HG02973 (cell line): ENCODE measurements around the gene SUN1.
"Not testable (repeated sequence)": the region's sequence is repeated elsewhere in the genome, so short reads cannot be mapped to it uniquely, and the experiment has no call there.

Source experiments
- ATAC-seq: cut with Tn5 transposase; IDR thresholded peaks from one replicate; pipeline ENCODE4 v1.9.1; 2021; ENCODE audit warnings: moderate library complexity; ENCODE audit not compliant: unreplicated experiment

The SUN1 gene

DNA sequence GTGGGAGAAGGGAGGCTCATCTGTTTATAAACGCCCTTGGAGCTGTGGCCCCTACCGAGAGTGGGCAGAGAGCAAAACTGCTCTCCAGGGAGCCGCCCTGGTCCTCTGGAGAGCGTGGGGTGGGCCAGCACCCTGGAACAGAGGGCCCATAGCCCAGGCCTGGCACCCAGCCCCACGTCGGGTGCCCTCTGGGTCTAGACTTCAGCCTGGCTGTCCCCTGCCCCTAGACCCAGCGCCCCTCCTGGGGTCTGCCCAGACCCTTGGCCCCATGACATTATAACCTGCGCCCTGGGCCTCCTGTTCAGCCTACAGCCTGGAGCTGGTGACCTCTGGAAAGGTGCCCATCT is 68.7 kb downstream of the SUN1 start:
- ATAC-seq = no peak

DNA sequence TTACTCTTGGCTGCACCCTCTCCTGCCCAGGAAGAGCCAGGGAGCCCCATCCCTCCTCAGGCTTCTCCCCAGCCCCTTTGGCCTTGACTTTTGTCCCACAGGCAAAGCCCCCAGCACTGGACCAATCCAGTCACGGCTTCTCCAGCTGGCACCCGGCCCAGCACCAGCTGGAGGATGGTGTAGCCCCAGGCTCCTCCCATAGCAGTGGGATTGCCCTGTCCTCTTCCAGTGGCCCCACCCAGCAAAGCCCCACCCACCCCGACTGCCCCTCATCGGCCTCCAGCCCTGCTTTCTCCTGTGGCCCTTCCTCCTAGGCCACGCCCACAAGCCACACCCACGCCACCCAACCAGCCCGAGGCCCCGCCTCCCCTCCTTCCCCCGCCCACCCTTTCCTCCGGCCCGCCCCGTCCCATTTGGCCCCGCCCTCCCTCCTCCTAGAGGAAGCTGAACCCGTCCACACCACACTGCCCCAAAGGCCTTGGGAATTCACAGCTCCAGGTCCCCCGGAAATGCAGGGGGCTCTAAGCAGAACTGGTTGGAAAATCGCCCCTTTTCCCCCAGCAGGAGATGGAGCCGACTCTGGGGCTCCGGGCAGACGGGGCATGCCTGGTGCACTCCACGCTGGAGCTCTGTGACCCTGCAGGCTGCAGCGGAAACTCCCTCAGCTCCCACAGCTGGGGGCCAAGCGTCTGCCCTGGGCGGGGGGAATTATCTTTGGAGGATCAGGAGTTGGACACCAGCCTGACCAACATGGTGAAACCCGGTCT is 69.3 kb downstream of the SUN1 start:
- no peak for ATAC-seq

DNA sequence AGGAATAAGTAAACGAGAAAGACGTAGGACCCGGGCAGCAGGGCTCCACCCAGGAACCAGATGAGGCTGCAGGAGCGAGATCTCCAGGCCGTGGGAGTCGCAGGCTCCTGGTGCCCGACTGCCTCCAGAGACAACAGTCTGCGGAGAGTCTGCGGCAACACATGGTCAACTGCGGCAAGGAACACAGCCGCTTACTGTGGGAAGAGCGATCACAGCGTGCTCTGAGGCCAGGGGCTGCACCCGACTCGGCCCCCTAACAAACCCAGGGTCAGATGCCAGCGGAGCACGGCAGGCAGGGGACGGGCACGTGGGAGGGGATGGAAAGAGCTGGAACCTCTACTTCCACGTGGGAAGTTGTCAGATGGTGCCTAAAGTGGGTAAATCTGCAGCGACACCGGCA is 70.7 kb downstream of the SUN1 start:
- no peak for ATAC-seq

GRCh38 chr7:903921-904755 is 71.9 kb downstream of the SUN1 start:
- no peak for ATAC-seq

- no peak for ATAC-seq
Observed at GRCh38 chr7:904847-905246, 72.6 kb downstream of the SUN1 start.

GRCh38 chr7:906776-907157 is 74.5 kb downstream of the SUN1 start:
- ATAC-seq = no peak

- ATAC-seq = no peak
Observed at GRCh38 chr7:907158-907980, 75.1 kb downstream of the SUN1 start.

- ATAC-seq = no peak
Observed at GRCh38 chr7:908159-908581, 75.9 kb downstream of the SUN1 start.

DNA sequence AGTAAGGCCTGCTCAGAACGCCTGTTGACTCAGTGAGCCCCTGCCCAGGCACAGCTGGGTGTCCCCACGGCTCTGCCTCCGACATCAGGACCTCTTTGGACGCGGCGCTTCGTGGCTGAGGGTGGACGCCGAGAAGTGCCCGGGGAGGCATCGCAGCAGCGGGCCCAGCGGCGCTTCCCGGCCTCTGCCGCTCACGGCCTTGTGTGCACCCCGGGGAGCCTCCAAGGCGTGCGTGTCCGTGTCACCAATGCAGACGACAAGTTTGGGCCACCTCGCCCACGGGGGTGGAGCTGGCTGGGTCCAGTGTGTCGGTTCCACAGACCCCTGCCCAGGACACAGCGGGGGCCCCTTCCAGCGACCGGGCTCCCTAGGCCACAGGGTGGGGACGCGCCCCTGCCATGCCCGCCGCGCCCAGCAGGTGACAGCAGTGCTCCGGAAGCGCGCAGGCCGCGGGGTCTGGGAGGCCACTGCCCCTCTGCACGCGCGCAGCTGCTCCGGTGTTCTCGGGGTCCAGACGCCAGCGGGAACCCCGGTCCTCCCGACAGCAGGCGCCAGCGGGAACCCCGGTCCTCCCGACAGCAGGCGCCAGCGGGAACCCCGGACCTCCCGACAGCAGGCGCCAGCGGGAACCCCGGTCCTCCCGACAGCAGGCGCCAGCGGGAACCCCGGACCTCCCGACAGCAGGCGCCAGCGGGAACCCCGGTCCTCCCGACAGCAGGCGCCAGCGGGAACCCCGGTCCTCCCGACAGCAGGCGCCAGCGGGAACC is 76.5 kb downstream of the SUN1 start:
- not testable (repeated sequence) for ATAC-seq

GRCh38 chr7:909358-910329 is 77.4 kb downstream of the SUN1 start:
- ATAC-seq = no peak

GRCh38 chr7:910441-910861 is 78.2 kb downstream of the SUN1 start:
- ATAC-seq = no peak

DNA sequence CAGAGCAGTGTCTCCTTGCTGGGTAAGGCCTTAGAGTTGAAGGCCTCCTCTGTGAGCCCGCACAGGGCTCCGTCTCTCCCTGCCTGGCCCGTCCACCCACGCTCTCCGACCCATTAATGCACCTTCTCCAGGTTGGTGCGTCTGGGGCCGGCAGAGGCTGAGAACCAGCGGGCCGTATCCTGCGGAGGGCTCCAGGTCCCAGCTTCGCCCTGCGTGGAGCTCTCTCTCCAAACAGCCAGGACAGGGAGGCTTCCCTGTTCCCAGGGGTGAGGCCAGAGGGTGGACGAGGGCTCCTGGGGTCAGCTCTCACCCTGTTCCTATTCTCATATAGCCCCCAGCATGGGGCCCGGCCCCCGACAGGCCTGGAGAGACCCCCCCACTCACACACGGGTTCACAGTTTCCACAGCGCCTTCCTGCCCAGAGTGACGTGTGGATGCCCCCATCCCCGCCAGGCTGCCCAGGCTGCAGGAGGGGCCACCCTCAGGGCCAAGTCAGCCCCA is 78.7 kb downstream of the SUN1 start:
- no peak for ATAC-seq

DNA sequence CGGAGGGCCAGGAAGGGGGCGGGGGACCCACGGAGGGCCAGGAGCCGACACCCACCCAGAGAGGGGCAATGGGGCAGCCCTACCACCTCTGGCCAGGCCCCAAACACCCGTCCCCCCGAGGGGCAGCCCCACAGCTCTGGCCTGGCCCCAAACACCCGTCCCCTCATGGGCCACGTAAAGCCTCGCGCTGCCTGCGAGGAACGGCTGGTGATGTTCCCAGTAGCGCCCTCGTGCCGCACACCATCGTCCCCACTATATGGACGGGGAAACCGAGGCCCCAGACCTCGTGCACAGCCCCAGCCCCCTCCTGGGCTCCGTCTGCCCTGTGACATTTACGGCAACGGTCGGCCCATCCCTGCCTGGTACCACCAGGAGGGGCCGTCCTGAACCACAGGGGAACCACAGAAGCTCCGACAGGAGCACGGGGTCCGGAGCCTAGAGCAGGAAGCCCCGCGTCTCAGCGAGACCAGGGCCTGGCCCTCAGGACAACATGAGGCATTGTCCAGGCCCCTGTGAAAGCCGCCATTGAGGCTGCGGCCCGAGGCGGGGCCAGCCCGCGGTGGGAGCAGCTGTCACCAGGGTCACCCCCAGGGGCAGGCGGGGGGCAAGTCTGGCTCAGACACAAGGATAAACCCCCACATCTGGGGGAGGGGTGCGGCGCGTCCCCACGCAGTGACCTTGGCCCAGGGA is 79.7 kb downstream of the SUN1 start:
- ATAC-seq = no peak

DNA sequence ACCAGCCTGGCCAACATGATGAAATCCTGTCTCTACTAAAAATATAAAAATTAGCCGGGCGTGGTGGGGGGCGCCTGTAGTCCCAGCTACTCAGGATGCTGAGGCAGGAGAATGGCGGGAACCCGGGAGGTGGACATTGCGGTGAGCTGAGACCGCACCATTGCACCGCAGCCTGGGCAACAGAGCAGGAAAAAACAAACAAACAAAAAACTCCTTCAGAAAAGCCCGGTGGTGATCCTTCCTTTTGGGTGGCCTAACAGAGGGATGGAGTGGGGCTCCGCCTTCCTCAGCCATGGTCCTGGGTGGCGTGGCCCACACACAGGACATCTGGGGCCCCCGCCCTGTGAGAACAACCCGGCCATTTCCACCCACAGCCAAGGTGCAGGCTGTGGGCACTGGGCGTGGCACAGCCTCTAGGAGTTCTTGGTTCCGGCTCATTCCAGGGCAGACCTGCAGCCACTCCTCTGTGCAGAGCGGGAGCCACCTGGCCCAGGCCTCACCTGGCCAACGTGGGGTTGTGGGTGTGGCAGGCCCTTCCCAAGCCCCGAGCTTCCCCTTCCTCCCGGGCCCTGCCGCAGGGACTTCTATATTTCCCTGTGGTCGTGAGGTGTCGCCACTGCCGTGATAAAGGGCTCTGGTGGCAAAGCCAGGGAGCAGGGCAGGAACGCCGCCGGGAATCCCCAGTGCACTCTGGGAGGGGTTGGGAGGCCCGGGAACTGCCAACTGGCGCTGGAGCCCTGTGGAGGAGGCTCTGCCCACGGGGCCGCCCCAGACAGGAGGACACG is 81.7 kb downstream of the SUN1 start:
- ATAC-seq = no peak

DNA sequence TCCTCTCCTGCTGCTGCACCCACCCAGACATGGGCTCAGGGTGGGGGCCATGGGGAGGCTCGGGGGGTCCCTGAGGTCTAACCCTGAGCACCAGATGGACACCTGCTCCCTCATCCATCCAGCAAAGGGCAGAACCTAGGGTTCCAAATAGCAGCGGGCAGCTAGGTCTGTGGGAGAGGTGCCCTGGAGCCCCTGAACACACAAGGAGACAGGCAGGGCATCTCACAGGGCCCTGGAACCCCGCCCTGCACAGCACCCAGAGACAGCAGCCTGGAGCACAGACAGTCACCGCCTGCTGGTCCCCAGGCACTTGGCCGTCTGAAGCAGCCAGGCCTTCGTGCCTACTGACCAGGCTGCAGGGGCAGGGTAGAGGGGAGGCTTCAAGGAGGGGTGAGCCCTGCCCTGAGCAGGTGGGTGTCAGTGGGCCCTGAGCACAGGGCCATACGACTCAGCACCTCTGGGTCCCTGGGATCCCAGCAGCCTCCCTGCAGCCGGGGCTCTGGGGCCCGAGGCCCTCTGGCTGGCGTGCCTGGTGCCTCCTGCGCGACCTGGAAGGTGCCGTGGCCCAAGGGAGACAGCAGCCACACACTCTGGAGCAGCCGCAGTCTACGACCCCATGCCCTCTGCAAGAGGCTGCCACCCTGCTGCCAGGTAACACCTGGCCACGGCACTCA is 82.4 kb downstream of the SUN1 start:
- ATAC-seq = no peak

GRCh38 chr7:915291-916218 is 83.3 kb downstream of the SUN1 start:
- ATAC-seq = no peak
